Measurements from ENCODE around the gene ITFG2. TPM values are rescaled to one million over a fixed set of nuclear protein-coding genes. Genes with fewer than 3 reads are reported as not detected.

The ITFG2 gene
- total and polyA plus RNA-seq, 4 donors: 7.5 to 26.3 (median 11.4) TPM

GRCh38 chr12:2783936-2784600 lies 28.4 kb upstream of the ITFG2 start:
- Histone ChIP-seq H3K9me3 (ENCODE audit: control insufficient read depth in 4 of 4, low read length in 3 of 4) (no peaks in the 10 kb centered on the region), H3K27me3 (ENCODE audit: control insufficient read depth in 4 of 4, insufficient read depth in 4 of 4, low read length in 3 of 4) (no peaks in the 10 kb centered on the region), H3K4me1 (ENCODE audit: control insufficient read depth in 4 of 4, insufficient read depth in 4 of 4, low read length in 3 of 4) (peaks cover 0 to 6% (median 3%) of the 10 kb centered on the region in 4 donors), H3K4me3 (ENCODE audit: low read depth in 1 of 3, low read length in 3 of 3) (no peak overlapping the region), H3K9ac (ENCODE audit: low read depth in 1 of 2, low read length in 2 of 2) (no peak overlapping the region), H3K27ac (ENCODE audit: low read depth in 1 of 2, low read length in 2 of 2) (no peak overlapping the region), H3K36me3 (ENCODE audit: control insufficient read depth in 4 of 4, insufficient read depth in 3 of 4, low read depth in 1 of 4, low read length in 3 of 4) (no peaks in the 10 kb centered on the region)
- peak; percentile 70 for DNase-seq (ENCODE audit: low spot score)
- WGBS: 14% methylated on average over 25 of the region's 25 CpGs
- TF ChIP-seq CTCF (IDR thresholded peaks at IDR 0.05; ENCODE audit: low read depth, low read length, missing input control) (peak; percentile 92), REST (IDR thresholded peaks at IDR 0.05) (peak; percentile 33), ZBTB33 (IDR thresholded peaks at IDR 0.05) (no peak), HNF4A (conservative IDR thresholded peaks at IDR 0.05) (no peak), RAD21 (IDR thresholded peaks at IDR 0.05) (peak; percentile 94 to 96), GABPA (IDR thresholded peaks at IDR 0.05 in 1 of 2, conservative IDR thresholded peaks at IDR 0.05 in 1 of 2) (no peak)

- 45% methylated on average over 5 of the region's 5 CpGs for WGBS
- H3K4me1 ChIP-seq (ENCODE audit: control insufficient read depth in 4 of 4, insufficient read depth in 4 of 4, low read length in 3 of 4): peaks cover 0 to 6% (median 3%) of the 10 kb centered on the region in 4 donors
- no peak for DNase-seq (ENCODE audit: low spot score)
- H3K27me3 ChIP-seq (ENCODE audit: control insufficient read depth in 4 of 4, insufficient read depth in 4 of 4, low read length in 3 of 4): no peaks in the 10 kb centered on the region
- no peak overlapping the region for H3K9ac ChIP-seq (ENCODE audit: low read depth in 1 of 2, low read length in 2 of 2)
- no peaks in the 10 kb centered on the region for H3K36me3 ChIP-seq (ENCODE audit: control insufficient read depth in 4 of 4, insufficient read depth in 3 of 4, low read depth in 1 of 4, low read length in 3 of 4)
- H3K27ac ChIP-seq (ENCODE audit: low read depth in 1 of 2, low read length in 2 of 2): no peak overlapping the region
- no peak overlapping the region for H3K4me3 ChIP-seq (ENCODE audit: low read depth in 1 of 3, low read length in 3 of 3)
- H3K9me3 ChIP-seq (ENCODE audit: control insufficient read depth in 4 of 4, low read length in 3 of 4): no peaks in the 10 kb centered on the region
- TF ChIP-seq SP1 (IDR thresholded peaks at IDR 0.05): no peak
- TF ChIP-seq FOXA1 (IDR thresholded peaks at IDR 0.05): no peak
- TF ChIP-seq CTCF (IDR thresholded peaks at IDR 0.05; ENCODE audit: low read depth, low read length, missing input control): no peak
- TF ChIP-seq HNF4A (conservative IDR thresholded peaks at IDR 0.05): no peak
- no peak for TF ChIP-seq RXRA (IDR thresholded peaks at IDR 0.05)
- no peak for TF ChIP-seq EGR1 (IDR thresholded peaks at IDR 0.05; ENCODE audit: low read depth in 2 of 2)
- no peak for TF ChIP-seq TAF1 (conservative IDR thresholded peaks at IDR 0.05)
- TF ChIP-seq RAD21 (IDR thresholded peaks at IDR 0.05): no peak
- TF ChIP-seq REST (IDR thresholded peaks at IDR 0.05): no peak
- TF ChIP-seq YY1 (IDR thresholded peaks at IDR 0.05): no peak
- no peak for TF ChIP-seq MAX (IDR thresholded peaks at IDR 0.05)
- no peak for TF ChIP-seq FOXA2 (IDR thresholded peaks at IDR 0.05)
- TF ChIP-seq ATF3 (IDR thresholded peaks at IDR 0.05): no peak
- no peak for TF ChIP-seq NR2F2 (IDR thresholded peaks at IDR 0.05)
Measured at GRCh38 chr12:2785017-2785416, 27.5 kb upstream of the ITFG2 start.
